NB4 (cell line): Measurements from ENCODE around the gene TEX54.

Experiments
- DNase-seq: peaks from one replicate; pipeline ENCODE4 v3.0.0; 2010; ENCODE audit warnings: low read depth
- H3K4me3 ChIP-seq: one replicate; pipeline ENCODE4 v1.5.1; 2011; ENCODE audit warnings: mild to moderate bottlenecking, low read depth, low read length, moderate library complexity
- CTCF ChIP-seq: IDR thresholded peaks from one replicate; pipeline ENCODE4 v1.5.1; 2012; ENCODE audit warnings: low read depth, low read length
- MAX ChIP-seq: IDR thresholded peaks from 2 replicates; pipeline ENCODE4 v1.6.1; 2011; ENCODE audit warnings: low read depth, low read length
- MYC ChIP-seq: IDR thresholded peaks from 2 replicates; pipeline ENCODE4 v1.6.1; 2011; ENCODE audit warnings: low read depth, low read length
- POLR2A ChIP-seq: IDR thresholded peaks from 2 replicates; pipeline ENCODE4 v1.6.1; 2011; ENCODE audit warnings: mild to moderate bottlenecking; ENCODE audit not compliant: insufficient read length; ENCODE audit errors: extremely low read depth

TEX54 gene

GRCh38 chr11:62811659-62812058, 21.0 kb downstream of the TEX54 start:
- TF ChIP-seq POLR2A, result no peak
- TF ChIP-seq MYC, result no peak
- TF ChIP-seq MAX, result no peak
- no peak for TF ChIP-seq CTCF
- no peak for DNase-seq
- no peak overlapping the region for H3K4me3 ChIP-seq

- TF ChIP-seq MAX (no peak), MYC (no peak), CTCF (no peak), POLR2A (no peak)
- DNase-seq, result no peak
- no peak overlapping the region for H3K4me3 ChIP-seq
Observed at GRCh38 chr11:62810748-62811147, 21.9 kb downstream of the TEX54 start.

GRCh38 chr11:62806611-62807121, 26.0 kb downstream of the TEX54 start:
- TF ChIP-seq MAX (peak; percentile 23; the same call in 1 of the 2 replicates), CTCF (no peak)
- DNase-seq, result peak; percentile 91
- peak overlapping the region; percentile 79 for H3K4me3 ChIP-seq

- TF ChIP-seq MYC, result no peak
- TF ChIP-seq POLR2A, result no peak
- peak overlapping the region; percentile 79 for H3K4me3 ChIP-seq
- DNase-seq, result peak; percentile 56
Observed at GRCh38 chr11:62805961-62806441, 26.6 kb downstream of the TEX54 start.

GRCh38 chr11:62805076-62805892, 27.4 kb downstream of the TEX54 start, which contains the start of gene NXF1:
Gene NXF1 (minus strand): TSS chr11:62805440. CDS start chr11:62805356, 84 bp downstream.
- TF ChIP-seq MAX (peak; percentile 76), CTCF (no peak), POLR2A (peak; percentile 100), MYC (peak; percentile 65; the same call in 1 of the 2 replicates)
- H3K4me3 ChIP-seq, result peak within 1 kb of the TSS; percentile 94
- peak; percentile 97 for DNase-seq

DNA sequence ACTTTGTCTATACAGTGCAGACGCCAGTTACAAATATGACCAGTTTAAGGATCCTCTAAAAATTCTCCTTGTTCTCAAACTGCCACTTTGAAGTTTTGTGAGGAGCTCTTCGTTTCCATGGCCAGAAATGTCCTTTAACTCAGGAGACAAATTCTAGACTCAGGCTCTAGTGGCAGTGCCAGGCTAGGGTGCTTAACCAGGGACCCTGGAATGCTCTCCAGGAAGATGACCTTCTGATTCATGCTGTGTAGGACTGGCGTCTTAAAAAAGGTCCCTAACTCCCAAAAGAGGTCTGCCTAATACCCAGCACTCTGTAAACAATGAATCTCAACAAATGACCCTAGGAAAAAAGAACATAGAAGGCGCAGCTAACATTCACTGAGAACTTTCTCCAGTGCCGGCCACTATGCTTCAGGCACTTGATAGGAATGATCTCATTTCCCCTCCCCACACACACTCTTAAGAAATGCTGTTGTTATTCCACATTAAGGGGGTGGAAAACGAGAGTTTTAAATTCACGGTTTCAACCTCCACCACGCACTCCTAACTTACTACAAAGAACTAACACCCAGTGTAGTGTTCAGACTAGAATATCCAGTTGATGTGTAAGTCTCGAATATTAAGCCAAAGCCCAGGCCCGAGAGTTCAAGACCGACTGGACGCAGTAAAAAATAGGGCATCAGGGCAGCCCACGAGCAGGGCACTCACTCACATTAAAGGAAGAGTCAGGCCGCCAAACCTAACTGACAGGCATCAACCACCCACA, 28.1 kb downstream of the TEX54 start:
- TF ChIP-seq MYC (no peak), POLR2A (no peak), CTCF (no peak), MAX (no peak)
- peak overlapping the region; percentile 94 for H3K4me3 ChIP-seq
- DNase-seq, result peak; percentile 40
